GM12801 (cell line): ENCODE measurements around the gene TELO2.

Experiments
- CTCF ChIP-seq: IDR thresholded peaks from one replicate; pipeline ENCODE4 v1.5.1; 2011; ENCODE audit warnings: control low read depth; ENCODE audit not compliant: insufficient read length; ENCODE audit errors: extremely low read depth

The TELO2 gene

DNA sequence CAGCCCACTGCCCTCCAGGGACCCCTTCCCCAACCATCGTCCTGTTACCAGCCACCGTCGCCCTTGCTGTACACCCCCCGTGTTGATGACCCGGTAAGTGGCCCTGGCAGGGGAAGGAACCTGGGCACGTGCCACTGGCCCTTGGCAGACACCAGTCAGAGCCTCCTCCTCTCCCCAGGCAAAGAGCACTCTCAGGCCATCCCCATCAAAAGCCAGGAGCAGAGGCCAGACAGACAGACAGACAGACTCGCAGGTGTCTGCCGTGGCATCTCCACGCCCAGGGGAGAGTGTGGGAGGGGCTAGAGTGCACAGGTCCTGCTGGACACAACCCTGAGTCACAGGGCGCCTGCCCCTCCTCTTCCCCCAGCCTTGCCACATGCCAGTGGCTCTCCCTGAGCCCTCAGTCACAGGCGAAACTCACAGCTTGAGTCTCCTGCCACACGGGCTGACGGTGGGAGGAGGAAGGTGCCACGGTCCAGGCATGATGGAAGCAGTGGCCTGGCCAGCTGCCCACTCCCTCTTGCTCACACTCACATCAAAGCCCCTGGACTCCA lies 26.1 kb upstream of the TELO2 start:
- no peak for TF ChIP-seq CTCF

GRCh38 chr16:1468426-1468810 lies 24.7 kb upstream of the TELO2 start:
- no peak for TF ChIP-seq CTCF

DNA sequence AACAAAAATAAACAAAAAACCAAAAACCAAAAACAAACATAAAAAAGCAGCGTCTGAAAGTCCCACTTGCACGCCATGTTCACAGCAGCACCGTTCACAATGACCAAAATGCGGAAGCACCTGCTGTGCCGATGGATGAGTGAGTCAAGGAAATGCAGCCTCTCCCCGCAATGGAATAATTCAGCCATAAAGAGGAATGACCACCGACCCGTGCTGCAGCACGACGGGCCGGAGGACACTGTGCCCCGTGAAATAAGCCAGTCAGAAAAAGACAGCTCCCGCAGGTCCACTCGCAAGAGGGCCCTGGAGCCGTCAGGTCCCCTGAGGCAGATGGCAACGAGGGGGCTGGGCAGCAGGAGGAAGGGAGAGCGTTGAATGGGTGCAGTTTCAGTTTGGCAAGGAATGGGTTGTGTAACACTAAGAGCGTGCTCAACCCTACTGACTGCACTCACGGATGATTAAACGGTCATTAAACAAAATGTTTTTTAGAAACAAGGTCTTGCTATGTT lies 23.4 kb upstream of the TELO2 start:
- TF ChIP-seq CTCF, result no peak

DNA sequence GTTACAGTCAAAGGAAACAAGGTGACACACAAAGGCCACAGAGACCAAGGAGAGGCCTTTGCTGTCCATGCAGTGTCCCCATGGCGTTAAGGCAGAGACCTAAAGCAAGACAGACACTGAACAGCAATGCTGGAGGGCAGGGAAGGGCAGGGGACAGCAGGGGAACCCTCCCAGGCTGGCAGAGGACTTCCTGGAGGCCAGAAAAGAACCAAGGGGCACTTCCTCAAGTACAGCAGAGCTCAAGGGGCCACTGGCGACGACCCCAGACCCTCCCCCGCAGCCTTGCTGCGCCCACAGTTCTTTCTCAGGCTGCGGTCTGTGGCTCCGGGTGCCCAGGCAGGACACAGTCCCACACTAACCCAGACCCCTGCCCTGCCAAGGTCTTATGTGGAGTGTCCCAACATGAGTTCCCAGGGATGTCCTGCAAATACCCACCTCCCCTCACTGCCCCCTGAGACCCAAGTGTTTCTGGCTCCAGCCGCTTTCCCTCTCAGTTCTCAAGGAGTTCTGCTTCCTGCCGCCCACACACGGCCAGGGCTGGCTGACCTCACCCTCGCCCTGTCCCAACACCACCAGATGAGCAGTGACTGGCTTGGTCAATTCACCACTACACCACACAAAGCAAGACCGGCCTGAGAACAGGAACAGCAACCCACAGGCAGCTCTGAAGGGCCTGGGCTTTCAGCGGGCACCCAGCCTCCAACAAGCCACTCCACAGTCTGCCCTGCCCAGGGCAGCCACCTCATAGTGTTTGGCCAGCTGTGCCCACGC lies 22.5 kb upstream of the TELO2 start:
- TF ChIP-seq CTCF, result no peak

- TF ChIP-seq CTCF, result no peak
These were observed 21.5 kb upstream of the TELO2 start for GRCh38 chr16:1471569-1472194.

DNA sequence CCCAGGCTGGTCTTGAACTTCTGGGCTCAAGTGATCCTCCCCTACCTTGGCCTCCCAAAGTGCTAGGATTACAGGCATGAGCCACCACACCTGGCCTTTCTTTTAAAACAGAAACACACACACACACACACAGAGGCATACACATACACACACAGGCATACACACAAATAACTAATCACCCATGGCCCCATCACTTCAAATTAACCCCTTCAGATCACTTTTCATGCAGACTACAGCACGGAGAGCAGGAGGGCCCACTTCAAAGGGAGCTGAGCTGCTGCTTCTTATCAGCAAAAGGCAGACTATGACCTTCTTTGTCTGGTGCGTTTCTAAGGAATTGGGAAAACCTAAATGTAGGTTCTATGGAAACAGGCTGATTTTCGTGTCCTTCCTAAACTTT lies 20.2 kb upstream of the TELO2 start:
- TF ChIP-seq CTCF, result no peak

GRCh38 chr16:1474082-1474795 lies 18.9 kb upstream of the TELO2 start:
- TF ChIP-seq CTCF, result no peak
